WERI-Rb-1 (cell line): ENCODE results near the gene KIF21A.

Experiments
- DNase-seq: peaks from one replicate; pipeline ENCODE4 v3.0.0-alpha.2; 2020
- H3K27ac ChIP-seq: fragments of 250-450 bp; sonication (Bioruptor Pico); 2 replicates; pipeline ENCODE4 v1.5.1; 2020; ENCODE audit warnings: mild to moderate bottlenecking, moderate library complexity
- H3K27me3 ChIP-seq: fragments of 250-450 bp; sonication (Bioruptor Pico); 2 replicates; pipeline ENCODE4 v1.5.1; 2021; ENCODE audit warnings: mild to moderate bottlenecking, low read depth, moderate library complexity; ENCODE audit not compliant: insufficient read depth, severe bottlenecking
- H3K36me3 ChIP-seq: fragments of 250-450 bp; sonication (Bioruptor Pico); 2 replicates; pipeline ENCODE4 v1.5.1; 2020; ENCODE audit warnings: mild to moderate bottlenecking, moderate library complexity
- H3K4me3 ChIP-seq: 2 replicates; pipeline ENCODE4 v1.5.1; 2011; ENCODE audit warnings: low read depth, mild to moderate bottlenecking, control low read depth, low read length
- H3K9me3 ChIP-seq: fragments of 250-450 bp; sonication (Bioruptor Pico); 2 replicates; pipeline ENCODE4 v1.5.1; 2021; ENCODE audit warnings: mild to moderate bottlenecking, moderate library complexity; ENCODE audit not compliant: severe bottlenecking
- TF ChIP-seq, protein P1 (sequence below): IDR thresholded peaks from 2 replicates; pipeline ENCODE4 v1.5.1; 2011; ENCODE audit warnings: low read depth, mild to moderate bottlenecking, control low read depth, inconsistent platforms, low read length

KIF21A gene

DNA sequence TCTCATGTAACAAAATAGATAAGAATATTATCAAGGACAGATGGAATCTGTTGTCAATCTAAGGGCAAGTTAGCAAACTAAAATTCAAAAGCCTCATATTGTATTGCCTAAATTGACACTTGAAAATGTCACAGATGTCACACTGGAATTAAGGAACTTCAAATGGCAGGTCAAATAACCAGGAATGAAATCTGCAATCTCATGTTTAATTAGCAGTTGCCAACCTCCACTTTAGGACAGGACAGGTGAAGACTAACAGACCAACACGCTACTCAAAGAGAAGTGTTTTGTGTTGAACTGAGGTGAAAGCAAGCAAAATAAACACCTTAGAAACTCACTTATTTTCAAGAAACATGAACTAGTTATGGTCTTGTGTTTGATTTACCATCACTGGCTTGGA is 11.1 kb downstream of the KIF21A start:
- DNase-seq = no peak
- H3K27me3 ChIP-seq = no peaks in the 10 kb centered on the region
- H3K4me3 ChIP-seq = no peak overlapping the region
- H3K27ac ChIP-seq = no peak overlapping the region
- no peaks in the 10 kb centered on the region for H3K36me3 ChIP-seq
- TF ChIP-seq, protein P1, sequence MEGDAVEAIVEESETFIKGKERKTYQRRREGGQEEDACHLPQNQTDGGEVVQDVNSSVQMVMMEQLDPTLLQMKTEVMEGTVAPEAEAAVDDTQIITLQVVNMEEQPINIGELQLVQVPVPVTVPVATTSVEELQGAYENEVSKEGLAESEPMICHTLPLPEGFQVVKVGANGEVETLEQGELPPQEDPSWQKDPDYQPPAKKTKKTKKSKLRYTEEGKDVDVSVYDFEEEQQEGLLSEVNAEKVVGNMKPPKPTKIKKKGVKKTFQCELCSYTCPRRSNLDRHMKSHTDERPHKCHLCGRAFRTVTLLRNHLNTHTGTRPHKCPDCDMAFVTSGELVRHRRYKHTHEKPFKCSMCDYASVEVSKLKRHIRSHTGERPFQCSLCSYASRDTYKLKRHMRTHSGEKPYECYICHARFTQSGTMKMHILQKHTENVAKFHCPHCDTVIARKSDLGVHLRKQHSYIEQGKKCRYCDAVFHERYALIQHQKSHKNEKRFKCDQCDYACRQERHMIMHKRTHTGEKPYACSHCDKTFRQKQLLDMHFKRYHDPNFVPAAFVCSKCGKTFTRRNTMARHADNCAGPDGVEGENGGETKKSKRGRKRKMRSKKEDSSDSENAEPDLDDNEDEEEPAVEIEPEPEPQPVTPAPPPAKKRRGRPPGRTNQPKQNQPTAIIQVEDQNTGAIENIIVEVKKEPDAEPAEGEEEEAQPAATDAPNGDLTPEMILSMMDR = no peak
- H3K9me3 ChIP-seq = no peaks in the 10 kb centered on the region

DNA sequence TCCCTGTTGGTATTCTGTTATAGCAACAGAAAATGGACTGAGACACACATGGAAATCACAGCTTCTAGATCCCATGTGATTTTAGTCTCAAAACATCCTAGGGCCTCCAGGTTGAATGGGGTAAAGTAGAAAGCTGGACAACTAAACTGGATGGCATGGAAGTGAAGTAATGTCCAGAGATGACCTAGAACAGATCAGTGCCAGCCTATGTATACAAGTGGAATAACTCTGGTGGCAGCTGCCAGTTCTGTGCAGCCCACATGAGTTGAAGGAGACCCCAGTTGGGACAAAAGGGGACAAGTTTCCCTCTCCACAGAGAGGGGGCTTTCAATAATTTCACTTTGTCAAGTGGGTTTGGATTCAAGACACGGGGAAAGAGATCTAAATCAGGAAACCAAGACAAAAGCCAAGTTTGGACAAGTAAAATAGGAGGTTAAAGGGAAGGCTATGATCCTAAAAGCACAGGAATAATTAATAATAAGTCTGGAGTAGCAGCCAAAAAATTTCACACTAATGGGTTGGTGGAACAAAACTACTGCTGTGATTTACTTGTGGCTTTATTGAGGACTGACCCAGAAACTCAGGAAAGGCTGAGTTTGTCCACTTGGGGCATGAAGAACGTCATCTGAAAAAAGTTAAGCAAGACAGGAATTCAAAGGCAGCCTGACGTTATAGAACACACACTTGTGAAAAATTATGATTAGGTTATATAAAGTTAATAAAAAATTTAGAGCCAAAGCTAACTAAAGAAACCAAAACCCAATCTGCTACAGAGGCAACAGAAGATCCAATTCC is 11.7 kb downstream of the KIF21A start:
- Histone ChIP-seq H3K27me3 (no peaks in the 10 kb centered on the region), H3K27ac (no peak overlapping the region), H3K36me3 (no peaks in the 10 kb centered on the region), H3K4me3 (no peak overlapping the region), H3K9me3 (no peaks in the 10 kb centered on the region)
- DNase-seq = no peak
- TF ChIP-seq, protein P1 = no peak

DNA sequence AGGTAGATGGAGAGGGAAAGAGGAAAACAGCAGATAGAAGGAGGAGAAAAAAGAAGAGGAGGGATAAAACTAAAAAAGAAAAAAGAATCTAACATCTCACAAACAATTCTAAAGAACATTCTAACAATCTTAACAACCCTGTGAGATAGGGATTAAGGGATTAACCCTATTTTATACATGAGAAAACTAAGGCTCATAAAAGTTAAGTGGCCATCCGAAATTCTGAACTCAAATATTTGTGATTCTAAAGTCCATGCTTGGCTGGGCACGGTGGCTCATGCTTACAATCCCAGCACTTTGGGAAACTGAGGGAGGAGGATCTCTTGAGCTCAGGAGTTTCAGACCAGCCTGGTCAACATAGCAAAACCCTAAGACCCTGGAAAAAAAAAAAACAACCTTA is 13.1 kb downstream of the KIF21A start:
- Histone ChIP-seq H3K9me3 (no peaks in the 10 kb centered on the region), H3K4me3 (no peak overlapping the region), H3K27ac (no peak overlapping the region), H3K36me3 (no peaks in the 10 kb centered on the region), H3K27me3 (no peaks in the 10 kb centered on the region)
- TF ChIP-seq, protein P1 = no peak
- DNase-seq = no peak

DNA sequence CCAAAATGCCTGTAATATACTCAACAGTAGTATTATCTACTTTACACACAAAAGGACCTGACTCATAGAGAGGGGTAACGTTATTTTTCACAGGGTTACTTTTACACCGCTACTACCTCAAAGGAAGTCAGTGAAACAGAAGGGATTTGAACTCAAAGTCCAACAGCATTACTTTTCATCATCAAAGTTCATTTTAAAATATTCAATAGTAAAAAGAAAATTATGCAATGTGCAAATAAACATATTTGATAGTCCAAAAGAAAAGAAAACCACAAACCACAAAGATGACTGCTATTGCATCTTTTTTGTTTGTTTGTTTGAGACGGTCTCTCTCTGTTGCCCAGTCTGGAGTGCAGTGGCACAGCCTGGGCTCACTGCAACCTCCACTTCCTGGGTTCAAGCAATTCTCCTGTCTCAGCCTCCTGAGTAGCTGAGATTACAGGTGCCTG is 15.5 kb downstream of the KIF21A start:
- H3K36me3 ChIP-seq = no peaks in the 10 kb centered on the region
- no peaks in the 10 kb centered on the region for H3K9me3 ChIP-seq
- no peaks in the 10 kb centered on the region for H3K27me3 ChIP-seq
- TF ChIP-seq, protein P1 = no peak
- no peak overlapping the region for H3K4me3 ChIP-seq
- no peak for DNase-seq
- H3K27ac ChIP-seq = no peak overlapping the region

DNA sequence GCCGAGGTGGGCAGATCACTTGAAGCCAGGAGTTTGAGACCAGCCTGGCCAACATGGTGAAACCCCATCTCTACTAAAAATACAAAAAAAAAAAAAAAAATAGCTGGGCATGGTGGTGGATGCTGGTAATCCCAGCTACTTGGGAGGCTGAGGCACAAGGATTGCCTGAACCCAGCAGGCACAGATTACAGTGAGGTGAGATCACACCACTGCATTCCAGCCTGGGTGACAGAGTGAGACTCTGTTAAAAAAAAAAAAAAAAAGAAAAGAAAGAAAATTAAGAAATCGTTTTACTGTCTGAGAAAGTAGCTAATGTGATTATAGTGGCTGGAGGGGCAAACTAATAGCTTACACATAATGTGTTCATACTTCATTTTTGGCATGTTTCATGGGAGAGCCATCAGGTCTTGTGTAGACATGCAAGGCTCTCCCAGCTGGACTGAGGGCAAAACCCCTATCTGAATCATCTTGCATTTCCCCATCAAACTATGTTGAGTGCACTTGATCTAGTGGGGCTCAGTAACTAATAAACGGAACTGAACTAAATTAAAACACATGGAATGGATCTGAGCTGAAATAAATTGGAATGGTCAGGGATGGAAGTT is 16.2 kb downstream of the KIF21A start:
- H3K4me3 ChIP-seq = no peak overlapping the region
- no peak overlapping the region for H3K27ac ChIP-seq
- H3K9me3 ChIP-seq = no peaks in the 10 kb centered on the region
- H3K27me3 ChIP-seq = no peaks in the 10 kb centered on the region
- no peak for DNase-seq
- TF ChIP-seq, protein P1 = no peak
- H3K36me3 ChIP-seq = no peaks in the 10 kb centered on the region

DNA sequence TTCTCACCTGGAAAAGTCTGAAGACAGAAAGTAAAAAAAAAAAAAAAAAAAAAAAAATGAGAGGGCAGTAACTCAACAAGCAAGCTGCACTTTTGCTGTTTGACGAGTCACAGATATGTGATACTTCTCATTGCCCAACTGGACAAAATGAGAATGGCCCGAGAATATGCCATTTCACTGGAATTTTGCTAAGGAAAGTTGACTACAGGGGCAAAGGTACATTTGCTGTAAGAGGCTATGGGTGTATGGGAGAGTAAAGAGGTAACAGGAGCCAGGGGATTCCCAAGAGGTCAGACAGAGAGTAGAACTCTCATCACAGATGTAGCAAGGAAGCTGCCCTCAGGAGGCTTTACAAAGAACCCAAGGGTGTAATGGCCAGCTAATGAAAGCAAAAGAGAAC is 22.9 kb downstream of the KIF21A start:
- Histone ChIP-seq H3K4me3 (no peak overlapping the region), H3K9me3 (no peaks in the 10 kb centered on the region), H3K27ac (no peak overlapping the region), H3K36me3 (no peaks in the 10 kb centered on the region), H3K27me3 (no peaks in the 10 kb centered on the region)
- DNase-seq = no peak
- TF ChIP-seq, protein P1 = no peak
